K562 (cell line): ENCODE data around the gene GPR135. TPM values are rescaled to one million over a fixed set of nuclear protein-coding genes. Genes with fewer than 3 reads are reported as not detected.

Experiments
- ATAC-seq: fragments of 200-7000 bp; cut with Tn5 transposase; 3 replicates; pipeline ENCODE4 v1.9.1; 2020; ENCODE audit warnings: moderate library complexity
- BruUV-seq: library from RNA; stranded (reverse); fragments of 400-500 nt; replicated peaks from 2 replicates; lab custom pipeline; 2021; lab: Mats Ljungman, UMichigan
- CTCF ChIA-PET: fragments of 300-600 bp; formaldehyde crosslinking; extraction: SDS; loops from one replicate; lab custom pipeline; 2021; ENCODE audit warnings: low intra/inter-chr PET ratio; lab: Yijun Ruan, JAX
- POLR2A ChIA-PET: fragments of 300-600, 350-650 bp; sonication (Branson Sonifier 250); formaldehyde crosslinking; extraction: SDS; loops from one replicate; lab custom pipeline; 2021; ENCODE audit warnings: antibody characterized with exemption, inconsistent platforms; lab: Yijun Ruan, JAX
- DNase-seq, 4 experiments: peaks; one replicate each; pipeline versions ENCODE4 v3.0.0 to v3.0.0-alpha.2; 2011 to 2018; ENCODE audit warnings: low spot score in 3 of 4, mixed read lengths in 3 of 4; ENCODE audit errors: extremely low read depth in 1 of 4
- FAIRE-seq: peaks from 2 replicates; lab custom pipeline; 2011; peaks lifted over from hg19 to GRCh38; lab: Jason Lieb, UNC
- H2AFZ ChIP-seq: 2 replicates; pipeline ENCODE4 v1.6.0; 2011; ENCODE audit warnings: low read depth, low read length, control low read depth, inconsistent platforms
- H3K27ac ChIP-seq: fragments of 200-600 bp; 3 replicates; pipeline ENCODE4 v1.8.0; 2011; ENCODE audit warnings: low read depth, mild to moderate bottlenecking, control low read depth, inconsistent platforms, low read length, moderate library complexity, mixed read lengths; ENCODE audit errors: extremely low read depth
- H3K27me3 ChIP-seq, 2 experiments: fragments of 300-600 bp in 1 of 2; 2 replicates in 1 of 2; 3 replicates in 1 of 2; pipeline versions ENCODE4 v1.6.0 to v1.8.0; 2011; ENCODE audit warnings: inconsistent platforms in 2 of 2, low read length in 2 of 2, mild to moderate bottlenecking in 1 of 2, mixed read lengths in 1 of 2, moderate library complexity in 1 of 2; ENCODE audit not compliant: control insufficient read depth in 2 of 2, insufficient read depth in 2 of 2
- H3K36me3 ChIP-seq: fragments of 300-600 bp; 3 replicates; pipeline ENCODE4 v1.8.0; 2011; ENCODE audit warnings: mild to moderate bottlenecking, low read length, inconsistent platforms; ENCODE audit not compliant: control insufficient read depth, insufficient read depth
- H3K4me1 ChIP-seq, 2 experiments: fragments of 200-600 bp in 1 of 2; replicated peaks in 1 of 2; 2 replicates in 1 of 2; 3 replicates in 1 of 2; pipeline versions ENCODE4 v1.5.1 to v1.8.0; 2011; ENCODE audit warnings: inconsistent platforms in 2 of 2, low read length in 2 of 2, mild to moderate bottlenecking in 1 of 2, mixed read lengths in 1 of 2, moderate library complexity in 1 of 2; ENCODE audit not compliant: control insufficient read depth in 2 of 2, insufficient read depth in 2 of 2
- H3K4me2 ChIP-seq: 2 replicates; pipeline ENCODE4 v1.6.1; 2011; ENCODE audit warnings: low read length, control low read depth, inconsistent platforms, mixed read lengths; ENCODE audit not compliant: insufficient read depth
- H3K4me3 ChIP-seq: fragments of 200-600 bp; sonication (generic), shearing (Covaris generic); 2 replicates; pipeline ENCODE4 v1.5.1; 2016; ENCODE audit warnings: control low read depth, inconsistent platforms
- H3K79me2 ChIP-seq: fragments of 200-600 bp; 3 replicates; pipeline ENCODE4 v1.8.0; 2011; ENCODE audit warnings: low read length, inconsistent platforms; ENCODE audit not compliant: control insufficient read depth, insufficient read depth
- H3K9ac ChIP-seq, 2 experiments: 2 replicates each; pipeline versions ENCODE4 v1.6.0 to v1.6.1; 2011; ENCODE audit warnings: low read depth in 2 of 2, low read length in 2 of 2, control low read depth in 1 of 2, inconsistent platforms in 1 of 2, mild to moderate bottlenecking in 1 of 2, mixed read lengths in 1 of 2; ENCODE audit not compliant: insufficient read depth in 1 of 2
- H3K9me1 ChIP-seq: one replicate; pipeline ENCODE4 v1.6.0; 2011; ENCODE audit warnings: inconsistent platforms, mild to moderate bottlenecking, low read length, moderate library complexity; ENCODE audit not compliant: control insufficient read depth, insufficient read depth
- H3K9me3 ChIP-seq: replicated peaks from 2 replicates; pipeline ENCODE4 v1.5.1; 2011; ENCODE audit warnings: low read depth, low read length, inconsistent platforms; ENCODE audit not compliant: control insufficient read depth, insufficient read depth
- H4K20me1 ChIP-seq: replicated peaks from 2 replicates; pipeline ENCODE4 v1.6.1; 2011; ENCODE audit warnings: low read length, inconsistent platforms, mixed read lengths; ENCODE audit not compliant: control insufficient read depth, insufficient read depth
- EP300 ChIP-seq: IDR thresholded peaks from 2 replicates; pipeline ENCODE4 v1.6.1; 2012; ENCODE audit warnings: low read length, improper control_type of control experiment
- ETV5 ChIP-seq: sonication (generic); formaldehyde crosslinking; IDR thresholded peaks from 2 replicates; pipeline ENCODE4 v1.4.0; 2020; ENCODE audit warnings: low read depth, mild to moderate bottlenecking, missing genetic modification reagents
- RAD21 ChIP-seq, 2 experiments: fragments of 250-450 bp in 1 of 2; fragments of 450-650 bp in 1 of 2; sonication (Bioruptor Pico) in 1 of 2; formaldehyde crosslinking in 1 of 2; IDR thresholded peaks in 1 of 2; conservative IDR thresholded peaks in 1 of 2; 2 replicates each; pipeline versions ENCODE4 v1.4.0 to v1.8.0; 2020 to 2022; ENCODE audit warnings: mild to moderate bottlenecking in 2 of 2, moderate library complexity in 1 of 2
- SIX5 ChIP-seq, 2 experiments: IDR thresholded peaks; 2 replicates each; pipeline ENCODE4 v1.6.1; 2011; ENCODE audit warnings: low read length in 2 of 2, borderline replicate concordance in 1 of 2, low read depth in 1 of 2, mild to moderate bottlenecking in 1 of 2, moderate library complexity in 1 of 2; ENCODE audit not compliant: insufficient read depth in 1 of 2
- TRIM24 ChIP-seq, 2 experiments: fragments of 450-650 bp; IDR thresholded peaks; 2 replicates each; pipeline ENCODE4 v1.6.1; 2016
- ZKSCAN8 ChIP-seq: fragments of 200-800 bp; sonication (Bioruptor generic); IDR thresholded peaks from 2 replicates; pipeline ENCODE4 v1.6.1; 2016; ENCODE audit warnings: missing genetic modification characterization, missing compliant biosample characterization
- ZNF589 ChIP-seq: fragments of 200-800 bp; sonication (Bioruptor generic); IDR thresholded peaks from 2 replicates; pipeline ENCODE4 v1.6.1; 2016; ENCODE audit warnings: low read depth, missing genetic modification characterization, missing compliant biosample characterization
- ZNF592 ChIP-seq: fragments of 450-650 bp; IDR thresholded peaks from 2 replicates; pipeline ENCODE4 v1.6.1; 2017; ENCODE audit warnings: antibody characterized with exemption, mild to moderate bottlenecking
- WGBS: fragments of 100-300 bp; shearing (Covaris generic); methylation state at CpG from one replicate; pipeline ENCODE4 v1.1.6; 2016; ENCODE audit warnings: low coverage, mixed read lengths; ENCODE audit not compliant: insufficient coverage; ENCODE audit errors: missing lambda C conversion rate; 5-methylcytosine and 5-hydroxymethylcytosine counted together
- in situ Hi-C: fragments of 300-500 bp; cut with MboI; formaldehyde crosslinking; loops from 4 replicates; pipeline ENCODE4 v1.15.0; 2018; ENCODE audit warnings: inconsistent platforms, mixed read lengths
- intact Hi-C: fragments of 100-400 bp; cut with micrococcal nuclease; formaldehyde crosslinking; loops from 2 replicates; pipeline ENCODE4 v1.14.2; 2022
- polyA plus RNA-seq, 8 experiments: library from polyadenylated mRNA; depleted of rRNA in 4 of 8; stranded (reverse) in 5 of 8; unstranded in 3 of 8; fragments of >200 nt; fragmentation: Nextera tagmentation in 2 of 8; fragmentation: Illumina TruSeq in 1 of 8; extraction: Ambion mirVana in 2 of 8; extraction: Trizol in 1 of 8; gene quantifications; 2 replicates each; pipeline versions ENCODE4 v1.2.1 to v1.2.3, GENCODE V29; 2011 to 2014; ENCODE audit warnings: inconsistent platforms in 1 of 8, missing spikeins in 1 of 8
- total RNA-seq, 7 experiments: library from RNA; depleted of rRNA in 6 of 7; stranded (reverse); fragments of >200 nt in 6 of 7; fragmentation: Illumina TruSeq in 2 of 7; extraction: Trizol in 2 of 7; gene quantifications; 2 replicates each; pipeline versions ENCODE4 v1.2.1 to v1.2.3, GENCODE V29; 2011 to 2021; ENCODE audit warnings: low replicate concordance in 1 of 7
- TF ChIP-seq, protein P1 (sequence below), 3 experiments: IDR thresholded peaks in 2 of 3; conservative IDR thresholded peaks in 1 of 3; 2 replicates each; pipeline ENCODE4 v1.5.1; 2011 to 2012; ENCODE audit warnings: low read length in 3 of 3, mild to moderate bottlenecking in 3 of 3, control low read depth in 2 of 3, improper control_type of control experiment in 1 of 3, inconsistent platforms in 1 of 3, low read depth in 1 of 3, mixed read lengths in 1 of 3, moderate library complexity in 1 of 3; ENCODE audit not compliant: insufficient read depth in 2 of 3

GPR135 gene
- total and polyA plus RNA-seq, 9 of the 15 experiments (the other 6 are each of a cell fraction or from before 2014, with no cell fraction given): 0.06 to 1.6 (median 1.0) TPM

GRCh38 chr14:59511916-59512575, 46.9 kb upstream of the GPR135 start:
- H3K27ac ChIP-seq: no peak overlapping the region
- peak; percentile 71; the same call in 2 of the 3 replicates for ATAC-seq
- DNase-seq: peak in 2 of 4 experiments; percentile 9 to 27
- in situ Hi-C loops: no loop called here
- no peaks in the 10 kb centered on the region for H4K20me1 ChIP-seq
- FAIRE-seq: no peak
- intact Hi-C loops: no loop called here
- TF ChIP-seq ZNF592: no peak
- no peak for TF ChIP-seq SIX5 (IDR thresholded peaks at IDR 0.05; ENCODE audit: borderline replicate concordance in 1 of 2, insufficient read depth in 1 of 2, low read depth in 1 of 2, low read length in 2 of 2)
- no peak for TF ChIP-seq EP300
- TF ChIP-seq ZKSCAN8 (CRISPR knock-in tag): no peak
- no peak for TF ChIP-seq TRIM24 (IDR thresholded peaks at IDR 0.05)
- no peak for TF ChIP-seq ETV5 (CRISPR knock-in tag)
- no peak for TF ChIP-seq ZNF589 (CRISPR knock-in tag)
- peak in 1 of 2 experiments; percentile 18; a peak in 1 of 4 replicates for TF ChIP-seq RAD21 (CRISPR knock-in tag; conservative IDR thresholded peaks at IDR 0.05 in 1 of 2, IDR thresholded peaks at IDR 0.05 in 1 of 2)
- TF ChIP-seq, protein P1, sequence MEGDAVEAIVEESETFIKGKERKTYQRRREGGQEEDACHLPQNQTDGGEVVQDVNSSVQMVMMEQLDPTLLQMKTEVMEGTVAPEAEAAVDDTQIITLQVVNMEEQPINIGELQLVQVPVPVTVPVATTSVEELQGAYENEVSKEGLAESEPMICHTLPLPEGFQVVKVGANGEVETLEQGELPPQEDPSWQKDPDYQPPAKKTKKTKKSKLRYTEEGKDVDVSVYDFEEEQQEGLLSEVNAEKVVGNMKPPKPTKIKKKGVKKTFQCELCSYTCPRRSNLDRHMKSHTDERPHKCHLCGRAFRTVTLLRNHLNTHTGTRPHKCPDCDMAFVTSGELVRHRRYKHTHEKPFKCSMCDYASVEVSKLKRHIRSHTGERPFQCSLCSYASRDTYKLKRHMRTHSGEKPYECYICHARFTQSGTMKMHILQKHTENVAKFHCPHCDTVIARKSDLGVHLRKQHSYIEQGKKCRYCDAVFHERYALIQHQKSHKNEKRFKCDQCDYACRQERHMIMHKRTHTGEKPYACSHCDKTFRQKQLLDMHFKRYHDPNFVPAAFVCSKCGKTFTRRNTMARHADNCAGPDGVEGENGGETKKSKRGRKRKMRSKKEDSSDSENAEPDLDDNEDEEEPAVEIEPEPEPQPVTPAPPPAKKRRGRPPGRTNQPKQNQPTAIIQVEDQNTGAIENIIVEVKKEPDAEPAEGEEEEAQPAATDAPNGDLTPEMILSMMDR (IDR thresholded peaks at IDR 0.05 in 2 of 3, conservative IDR thresholded peaks at IDR 0.05 in 1 of 3; ENCODE audit: insufficient read depth in 2 of 3, low read depth in 1 of 3, low read length in 3 of 3): peak; percentile 26 to 49 (median 40); a peak in 5 of 6 replicates
- TF ChIP-seq, all 486 proteins: peak for 2
- Histone ChIP-seq H3K9me1 (no peaks in the 10 kb centered on the region), H3K27me3 (no peaks in the 10 kb centered on the region), H2AFZ (no peak overlapping the region), H3K36me3 (no peaks in the 10 kb centered on the region), H3K4me3 (no peak overlapping the region), H3K9ac (no peak overlapping the region), H3K9me3 (no peaks in the 10 kb centered on the region), H3K4me1 (no peaks in the 10 kb centered on the region), H3K79me2 (no peaks in the 10 kb centered on the region), H3K4me2 (no peak overlapping the region)
- 0% methylated on average over 4 of the region's 4 CpGs for WGBS
- POLR2A ChIA-PET: no interaction called here
- no TSS peak for BruUV-seq
- CTCF ChIA-PET: no interaction called here
